Measurements from ENCODE around the gene SAPCD1. TPM values are rescaled to one million over a fixed set of nuclear protein-coding genes. Genes with fewer than 3 reads are reported as not detected.

The SAPCD1 gene
- total RNA-seq, 1 experiment from 2014 or later = 1.5 TPM

GRCh38 chr6:31750411-31751022 is 11.9 kb upstream of the SAPCD1 start:
- DNase-seq (ENCODE audit: low read depth) = no peak

- DNase-seq (ENCODE audit: low read depth) = peak; percentile 83
These were observed 9.6 kb upstream of the SAPCD1 start for GRCh38 chr6:31752739-31753319.

- DNase-seq (ENCODE audit: low read depth) = no peak
These were observed 4.2 kb upstream of the SAPCD1 start for GRCh38 chr6:31758281-31758680.

- no peak for DNase-seq (ENCODE audit: low read depth)
These were observed 1.7 kb upstream of the SAPCD1 start for GRCh38 chr6:31760790-31761189.

- no peak for DNase-seq (ENCODE audit: low read depth)
These were observed 1.1 kb upstream of the SAPCD1 start for GRCh38 chr6:31761343-31761742.

GRCh38 chr6:31762878-31763618 is 592 bp downstream of the SAPCD1 start:
- no peak for DNase-seq (ENCODE audit: low read depth)

- DNase-seq (ENCODE audit: low read depth) = peak; percentile 78
These were observed 1.1 kb downstream of the SAPCD1 start for GRCh38 chr6:31763619-31763940.

- DNase-seq (ENCODE audit: low read depth) = no peak
These were observed 1.7 kb downstream of the SAPCD1 start for GRCh38 chr6:31764198-31764597.

- no peak for DNase-seq (ENCODE audit: low read depth)
These were observed 3.1 kb downstream of the SAPCD1 start for GRCh38 chr6:31765559-31765909.

GRCh38 chr6:31765910-31766794 is 3.7 kb downstream of the SAPCD1 start:
- no peak for DNase-seq (ENCODE audit: low read depth)

GRCh38 chr6:31767096-31767645 is 4.7 kb downstream of the SAPCD1 start:
- no peak for DNase-seq (ENCODE audit: low read depth)

GRCh38 chr6:31768363-31769257 is 6.2 kb downstream of the SAPCD1 start:
- no peak for DNase-seq (ENCODE audit: low read depth)

GRCh38 chr6:31769684-31770371 is 7.4 kb downstream of the SAPCD1 start:
- DNase-seq (ENCODE audit: low read depth) = peak; percentile 43

GRCh38 chr6:31770860-31771259 is 8.4 kb downstream of the SAPCD1 start:
- no peak for DNase-seq (ENCODE audit: low read depth)

- peak; percentile 34 for DNase-seq (ENCODE audit: low read depth)
These were observed 9.5 kb downstream of the SAPCD1 start for GRCh38 chr6:31771992-31772358.

GRCh38 chr6:31775184-31775583 is 12.7 kb downstream of the SAPCD1 start:
- DNase-seq (ENCODE audit: low read depth) = no peak

GRCh38 chr6:31775633-31776484 is 13.4 kb downstream of the SAPCD1 start:
- DNase-seq (ENCODE audit: low read depth) = no peak

GRCh38 chr6:31776485-31776988 is 14.1 kb downstream of the SAPCD1 start:
- DNase-seq (ENCODE audit: low read depth) = no peak
